Measurements from ENCODE around the gene MACROD2.

DNA sequence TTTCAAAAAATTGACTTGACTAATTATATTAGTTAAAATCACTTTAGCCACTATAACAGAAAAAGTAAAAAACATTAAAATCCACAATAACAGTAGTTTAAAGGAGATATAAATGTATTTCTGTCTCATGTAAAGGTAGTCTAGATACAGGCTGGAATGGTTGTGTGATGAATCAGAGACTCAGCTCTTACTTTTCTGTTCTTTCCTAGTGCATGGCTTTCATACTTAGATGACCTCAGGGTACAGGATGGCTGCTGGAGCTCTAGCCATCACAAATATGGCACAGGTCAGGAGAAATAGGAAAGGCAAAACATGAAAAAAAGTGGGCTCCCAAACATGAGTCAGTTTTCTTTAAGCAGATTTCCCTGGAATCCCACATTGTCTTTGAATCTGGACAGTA is 499.8 kb downstream of the MACROD2 start:
- TF ChIP-seq, protein P1, sequence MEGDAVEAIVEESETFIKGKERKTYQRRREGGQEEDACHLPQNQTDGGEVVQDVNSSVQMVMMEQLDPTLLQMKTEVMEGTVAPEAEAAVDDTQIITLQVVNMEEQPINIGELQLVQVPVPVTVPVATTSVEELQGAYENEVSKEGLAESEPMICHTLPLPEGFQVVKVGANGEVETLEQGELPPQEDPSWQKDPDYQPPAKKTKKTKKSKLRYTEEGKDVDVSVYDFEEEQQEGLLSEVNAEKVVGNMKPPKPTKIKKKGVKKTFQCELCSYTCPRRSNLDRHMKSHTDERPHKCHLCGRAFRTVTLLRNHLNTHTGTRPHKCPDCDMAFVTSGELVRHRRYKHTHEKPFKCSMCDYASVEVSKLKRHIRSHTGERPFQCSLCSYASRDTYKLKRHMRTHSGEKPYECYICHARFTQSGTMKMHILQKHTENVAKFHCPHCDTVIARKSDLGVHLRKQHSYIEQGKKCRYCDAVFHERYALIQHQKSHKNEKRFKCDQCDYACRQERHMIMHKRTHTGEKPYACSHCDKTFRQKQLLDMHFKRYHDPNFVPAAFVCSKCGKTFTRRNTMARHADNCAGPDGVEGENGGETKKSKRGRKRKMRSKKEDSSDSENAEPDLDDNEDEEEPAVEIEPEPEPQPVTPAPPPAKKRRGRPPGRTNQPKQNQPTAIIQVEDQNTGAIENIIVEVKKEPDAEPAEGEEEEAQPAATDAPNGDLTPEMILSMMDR (IDR thresholded peaks at IDR 0.05 in 2 of 3, conservative IDR thresholded peaks at IDR 0.05 in 1 of 3; ENCODE audit: borderline replicate concordance in 1 of 3, insufficient read depth in 1 of 3, low read depth in 2 of 3, low read length in 2 of 3) = no peak
- TF ChIP-seq POLR2A (IDR thresholded peaks at IDR 0.05; ENCODE audit: borderline replicate concordance, extremely low read depth, insufficient read depth, insufficient read length) (no peak), TCF7L2 (IDR thresholded peaks at IDR 0.05; ENCODE audit: borderline replicate concordance, extremely low read depth, insufficient read depth, insufficient read length) (no peak), EZH2phosphoT487 (IDR thresholded peaks at IDR 0.05; ENCODE audit: borderline replicate concordance) (no peak), POLR2AphosphoS5 (IDR thresholded peaks at IDR 0.05; ENCODE audit: low read depth, low read length) (no peak), JUND (IDR thresholded peaks at IDR 0.05) (no peak), CBX3 (IDR thresholded peaks at IDR 0.05; ENCODE audit: low read depth) (no peak), EZH2 (IDR thresholded peaks at IDR 0.05) (no peak), ZFX (IDR thresholded peaks at IDR 0.05) (no peak)
- TF ChIP-seq, protein P2, sequence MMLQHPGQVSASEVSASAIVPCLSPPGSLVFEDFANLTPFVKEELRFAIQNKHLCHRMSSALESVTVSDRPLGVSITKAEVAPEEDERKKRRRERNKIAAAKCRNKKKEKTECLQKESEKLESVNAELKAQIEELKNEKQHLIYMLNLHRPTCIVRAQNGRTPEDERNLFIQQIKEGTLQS (IDR thresholded peaks at IDR 0.05) = no peak
- TF ChIP-seq, protein P3, sequence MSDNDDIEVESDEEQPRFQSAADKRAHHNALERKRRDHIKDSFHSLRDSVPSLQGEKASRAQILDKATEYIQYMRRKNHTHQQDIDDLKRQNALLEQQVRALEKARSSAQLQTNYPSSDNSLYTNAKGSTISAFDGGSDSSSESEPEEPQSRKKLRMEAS (IDR thresholded peaks at IDR 0.05) = no peak

Data from HCT116 (cell line).